DOHH2 (cell line): ENCODE data around the gene LRFN4.
A peak's percentile ranks its signal among the peaks of the same experiment; 100 is the strongest.

Experiments
- H3F3A ChIP-seq: fragments of 200-600 bp; sonication (generic), shearing (Covaris generic); 2 replicates; pipeline ENCODE4 v1.6.0; 2016; ENCODE audit warnings: antibody characterized with exemption, mild to moderate bottlenecking; ENCODE audit not compliant: control insufficient read depth, insufficient read depth
- H3K27ac ChIP-seq: fragments of 200-600 bp; sonication (generic); 2 replicates; pipeline ENCODE4 v1.5.1; 2014; ENCODE audit warnings: low read depth, mild to moderate bottlenecking, low read length, moderate library complexity
- H3K27me3 ChIP-seq: fragments of 200-600 bp; sonication (generic); 2 replicates; pipeline ENCODE4 v1.6.1; 2014; ENCODE audit warnings: mild to moderate bottlenecking, low read length, mixed read lengths; ENCODE audit not compliant: control insufficient read depth
- H3K36me3 ChIP-seq: fragments of 200-600 bp; sonication (generic); 2 replicates; pipeline ENCODE4 v1.6.1; 2014; ENCODE audit warnings: mild to moderate bottlenecking, low read length, moderate library complexity, mixed read lengths; ENCODE audit not compliant: control insufficient read depth
- H3K4me1 ChIP-seq: fragments of 200-600 bp; sonication (generic); 2 replicates; pipeline ENCODE4 v1.6.1; 2014; ENCODE audit warnings: mild to moderate bottlenecking, low read length, mixed read lengths; ENCODE audit not compliant: control insufficient read depth
- H3K4me2 ChIP-seq: fragments of 200-600 bp; sonication (generic); 2 replicates; pipeline ENCODE4 v1.6.0; 2014; ENCODE audit warnings: mild to moderate bottlenecking, low read length, moderate library complexity
- H3K4me3 ChIP-seq: fragments of 200-600 bp; sonication (generic); 2 replicates; pipeline ENCODE4 v1.5.1; 2014; ENCODE audit warnings: mild to moderate bottlenecking, low read length, mixed read lengths
- H3K79me2 ChIP-seq: fragments of 200-600 bp; sonication (generic); 2 replicates; pipeline ENCODE4 v1.6.1; 2014; ENCODE audit warnings: mild to moderate bottlenecking, low read length, mixed read lengths; ENCODE audit not compliant: control insufficient read depth
- H3K9me2 ChIP-seq: fragments of 200-600 bp; sonication (generic); replicated peaks from 2 replicates; pipeline ENCODE4 v1.6.1; 2014; ENCODE audit warnings: mild to moderate bottlenecking, low read length, mixed read lengths; ENCODE audit not compliant: control insufficient read depth
- H3K9me3 ChIP-seq: fragments of 200-600 bp; sonication (generic); 2 replicates; pipeline ENCODE4 v1.6.1; 2014; ENCODE audit warnings: antibody characterized with exemption, low read length, mixed read lengths; ENCODE audit not compliant: control insufficient read depth, insufficient read depth
- H4K20me1 ChIP-seq: fragments of 200-600 bp; sonication (generic); 2 replicates; pipeline ENCODE4 v1.6.0; 2014; ENCODE audit warnings: low read depth, mild to moderate bottlenecking, antibody characterized with exemption, low read length, moderate library complexity; ENCODE audit not compliant: control insufficient read depth, insufficient read depth
- EZH2phosphoT487 ChIP-seq: fragments of 200-600 bp; sonication (generic); IDR thresholded peaks from 2 replicates; pipeline ENCODE4 v1.6.1; 2017; ENCODE audit warnings: borderline replicate concordance, mild to moderate bottlenecking, antibody characterized with exemption, low read length, moderate library complexity, mixed read lengths
- TF ChIP-seq, protein P1 (sequence below): fragments of 200-600 bp; sonication (generic); IDR thresholded peaks from one replicate; pipeline ENCODE4 v1.5.1; 2014; ENCODE audit warnings: antibody characterized with exemption, mild to moderate bottlenecking, low read depth, low read length; ENCODE audit not compliant: poor library complexity, severe bottlenecking

Gene LRFN4

DNA sequence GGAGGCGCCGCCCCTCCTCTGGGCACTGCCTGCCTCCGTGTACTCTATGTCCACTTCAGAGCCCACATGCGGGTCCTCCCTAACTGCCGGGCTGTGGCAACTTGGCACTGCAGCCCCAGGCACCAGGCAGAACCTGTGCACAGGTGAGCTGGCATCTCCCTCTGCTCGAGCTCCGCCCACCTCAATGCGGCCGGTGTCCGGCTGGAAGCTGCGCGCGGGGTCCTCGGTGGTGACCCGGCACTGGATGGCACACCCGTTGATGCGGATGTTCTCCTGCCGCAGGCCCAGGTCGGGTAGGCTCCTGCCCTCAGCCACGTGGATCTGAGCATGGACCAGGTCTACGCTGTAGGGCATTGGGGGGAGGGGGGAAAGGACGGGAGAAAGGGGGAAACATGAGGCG lies 9.1 kb downstream of the LRFN4 start:
- Histone ChIP-seq H3K9me3 (no peaks in the 10 kb centered on the region), H3K27me3 (no peaks in the 10 kb centered on the region), H3K79me2 (no peaks in the 10 kb centered on the region), H3K27ac (no peak overlapping the region), H4K20me1 (no peaks in the 10 kb centered on the region), H3K36me3 (no peaks in the 10 kb centered on the region), H3K4me3 (no peak overlapping the region), H3K9me2 (no peaks in the 10 kb centered on the region), H3K4me2 (no peak overlapping the region), H3F3A (peaks cover 4% of the 10 kb centered on the region), H3K4me1 (peaks cover 55% of the 10 kb centered on the region)
- TF ChIP-seq, protein P1, sequence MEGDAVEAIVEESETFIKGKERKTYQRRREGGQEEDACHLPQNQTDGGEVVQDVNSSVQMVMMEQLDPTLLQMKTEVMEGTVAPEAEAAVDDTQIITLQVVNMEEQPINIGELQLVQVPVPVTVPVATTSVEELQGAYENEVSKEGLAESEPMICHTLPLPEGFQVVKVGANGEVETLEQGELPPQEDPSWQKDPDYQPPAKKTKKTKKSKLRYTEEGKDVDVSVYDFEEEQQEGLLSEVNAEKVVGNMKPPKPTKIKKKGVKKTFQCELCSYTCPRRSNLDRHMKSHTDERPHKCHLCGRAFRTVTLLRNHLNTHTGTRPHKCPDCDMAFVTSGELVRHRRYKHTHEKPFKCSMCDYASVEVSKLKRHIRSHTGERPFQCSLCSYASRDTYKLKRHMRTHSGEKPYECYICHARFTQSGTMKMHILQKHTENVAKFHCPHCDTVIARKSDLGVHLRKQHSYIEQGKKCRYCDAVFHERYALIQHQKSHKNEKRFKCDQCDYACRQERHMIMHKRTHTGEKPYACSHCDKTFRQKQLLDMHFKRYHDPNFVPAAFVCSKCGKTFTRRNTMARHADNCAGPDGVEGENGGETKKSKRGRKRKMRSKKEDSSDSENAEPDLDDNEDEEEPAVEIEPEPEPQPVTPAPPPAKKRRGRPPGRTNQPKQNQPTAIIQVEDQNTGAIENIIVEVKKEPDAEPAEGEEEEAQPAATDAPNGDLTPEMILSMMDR: no peak
- no peak for TF ChIP-seq EZH2phosphoT487

DNA sequence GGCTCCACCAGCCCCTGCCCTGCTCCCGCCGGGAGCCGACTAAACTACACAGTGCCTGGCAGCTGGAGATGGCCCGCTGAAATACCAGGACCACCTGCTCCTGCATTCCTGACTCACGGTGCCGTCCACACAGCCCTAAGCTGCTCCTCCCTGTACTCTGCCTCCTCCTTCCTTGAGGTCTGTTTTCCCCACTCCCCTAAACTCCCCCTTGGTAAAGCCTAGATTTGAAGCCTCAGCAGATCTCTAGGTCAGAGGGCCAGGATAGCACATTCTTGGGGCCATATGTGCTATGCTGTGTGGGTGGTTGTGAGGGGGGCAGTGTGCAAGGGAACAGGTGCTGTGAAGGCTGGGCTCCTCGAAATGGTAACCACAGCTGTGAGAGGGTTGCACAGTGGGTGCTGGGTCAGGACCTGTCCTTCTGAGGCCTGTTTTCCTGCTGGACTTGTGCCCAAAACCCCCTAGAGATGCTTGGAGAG lies 9.7 kb downstream of the LRFN4 start:
- Histone ChIP-seq H3K79me2 (no peaks in the 10 kb centered on the region), H3K4me1 (peaks cover 55% of the 10 kb centered on the region), H3K27ac (no peak overlapping the region), H3K27me3 (no peaks in the 10 kb centered on the region), H4K20me1 (no peaks in the 10 kb centered on the region), H3K4me2 (peak overlapping the region; percentile 5; the same call in 1 of the 2 replicates), H3K9me3 (no peaks in the 10 kb centered on the region), H3K4me3 (no peak overlapping the region), H3F3A (peaks cover 4% of the 10 kb centered on the region), H3K36me3 (no peaks in the 10 kb centered on the region), H3K9me2 (no peaks in the 10 kb centered on the region)
- no peak for TF ChIP-seq EZH2phosphoT487
- TF ChIP-seq, protein P1: no peak

DNA sequence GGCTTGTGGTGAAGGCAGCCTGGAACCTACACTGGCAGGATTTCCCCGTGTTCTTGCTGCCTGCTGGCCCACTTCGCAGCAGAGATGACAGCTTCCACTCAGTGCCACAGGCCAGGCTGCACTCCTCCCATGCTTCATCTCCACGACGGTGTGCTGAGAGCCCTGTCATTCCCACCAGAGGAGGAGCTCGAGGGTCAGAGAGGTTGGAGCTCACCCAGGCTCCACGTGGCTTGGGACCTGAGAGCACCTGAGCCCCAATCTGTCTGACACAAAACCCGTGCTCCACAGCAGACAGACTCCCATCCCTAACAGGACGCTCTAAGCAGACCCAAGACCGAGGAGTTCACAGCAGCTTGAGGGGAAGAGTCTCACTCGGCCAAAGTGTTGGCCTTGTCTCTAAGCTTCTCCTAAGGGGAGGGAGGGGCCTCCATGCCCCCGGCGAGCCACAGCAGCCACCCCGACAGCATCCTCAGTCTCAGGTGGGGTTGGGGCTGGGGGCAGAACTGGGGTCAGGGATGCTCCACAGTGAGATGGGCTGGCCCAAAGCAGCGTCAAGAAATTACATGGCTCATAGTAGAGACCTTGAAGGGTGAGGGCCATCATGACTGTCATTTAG lies 10.7 kb downstream of the LRFN4 start:
- no peaks in the 10 kb centered on the region for H3K27me3 ChIP-seq

More for the DNA sequence above, 10.7 kb downstream of the LRFN4 start:
- TF ChIP-seq, protein P1: no peak
- no peak for TF ChIP-seq EZH2phosphoT487
- no peak overlapping the region for H3K27ac ChIP-seq
- peaks cover 4% of the 10 kb centered on the region for H3F3A ChIP-seq
- no peaks in the 10 kb centered on the region for H3K9me3 ChIP-seq
- no peak overlapping the region for H3K4me3 ChIP-seq
- H4K20me1 ChIP-seq: no peaks in the 10 kb centered on the region
- no peaks in the 10 kb centered on the region for H3K79me2 ChIP-seq
- no peak overlapping the region for H3K4me2 ChIP-seq
- H3K36me3 ChIP-seq: no peaks in the 10 kb centered on the region
- peaks cover 55% of the 10 kb centered on the region for H3K4me1 ChIP-seq
- H3K9me2 ChIP-seq: no peaks in the 10 kb centered on the region
